ENCODE measurements around the gene GSTM1. TPM values are rescaled to one million over a fixed set of nuclear protein-coding genes. Genes with fewer than 3 reads are reported as not detected.

The GSTM1 gene
- total RNA-seq, 2 donors from 2014 or later, result not detected

Other genes starting within 250 kb of the GSTM1 start
- 1 to 10 TPM; 2.1 to 9.0 TPM for gene SYPL2, start 221.3 kb upstream of the GSTM1 start, total RNA-seq
- gene ATXN7L2, start 203.9 kb upstream of the GSTM1 start, total RNA-seq, result 1 to 10 TPM; 2.7 to 3.3 TPM
- gene CYB561D1, start 193.7 kb upstream of the GSTM1 start, total RNA-seq, result 10 to 100 TPM; 10.5 to 11.3 TPM
- gene AMIGO1, start 178.1 kb upstream of the GSTM1 start, total RNA-seq, result 1 to 10 TPM; 3.6 to 5.2 TPM
- gene GPR61, start 147.9 kb upstream of the GSTM1 start, total RNA-seq, result not detected
- 1 to 10 TPM; 6.8 to 7.5 TPM for gene GNAI3, start 139.2 kb upstream of the GSTM1 start, total RNA-seq
- gene GNAT2, start 68.2 kb upstream of the GSTM1 start, total RNA-seq, result not detected
- gene AMPD2, start 68.0 kb upstream of the GSTM1 start, total RNA-seq, result 10 to 100 TPM; 33.8 to 39.4 TPM
- gene GSTM4, start 31.7 kb upstream of the GSTM1 start, total RNA-seq, result 10 to 100 TPM; 21.2 to 35.4 TPM
- gene GSTM2, start 19.8 kb upstream of the GSTM1 start, total RNA-seq, result 10 to 100 TPM; 29.2 to 45.9 TPM
- gene GSTM5, start 24.4 kb downstream of the GSTM1 start, total RNA-seq, result 10 to 100 TPM; 16.7 to 25.4 TPM
- gene GSTM3, start 53.2 kb downstream of the GSTM1 start, total RNA-seq, result 10 to 100 TPM; 35.1 to 52.2 TPM
- gene EPS8L3, start 76.1 kb downstream of the GSTM1 start, total RNA-seq, result not detected
- 10 to 100 TPM; 64.1 to 68.7 TPM for gene CSF1, start 223.0 kb downstream of the GSTM1 start, total RNA-seq